Measurements from ENCODE around the gene CENPP. TPM values are rescaled to one million over a fixed set of nuclear protein-coding genes. Genes with fewer than 3 reads are reported as not detected.

CENPP gene
- total RNA-seq, 2 donors from 2014 or later: 3.1 to 11.0 TPM

- intact Hi-C loops (cut with DNase I): no loop called here
- Histone ChIP-seq H3K9me3 (no peaks in the 10 kb centered on the region), H3K27me3 (no peaks in the 10 kb centered on the region), H3K36me3 (no peaks in the 10 kb centered on the region), H3K4me3 (no peak overlapping the region), H3K27ac (no peak overlapping the region), H3K9ac (ENCODE audit: low read depth in 2 of 2, low read length in 2 of 2) (no peak overlapping the region), H3K4me1 (no peaks in the 10 kb centered on the region)
- no peak for DNase-seq
- TF ChIP-seq, protein P1, sequence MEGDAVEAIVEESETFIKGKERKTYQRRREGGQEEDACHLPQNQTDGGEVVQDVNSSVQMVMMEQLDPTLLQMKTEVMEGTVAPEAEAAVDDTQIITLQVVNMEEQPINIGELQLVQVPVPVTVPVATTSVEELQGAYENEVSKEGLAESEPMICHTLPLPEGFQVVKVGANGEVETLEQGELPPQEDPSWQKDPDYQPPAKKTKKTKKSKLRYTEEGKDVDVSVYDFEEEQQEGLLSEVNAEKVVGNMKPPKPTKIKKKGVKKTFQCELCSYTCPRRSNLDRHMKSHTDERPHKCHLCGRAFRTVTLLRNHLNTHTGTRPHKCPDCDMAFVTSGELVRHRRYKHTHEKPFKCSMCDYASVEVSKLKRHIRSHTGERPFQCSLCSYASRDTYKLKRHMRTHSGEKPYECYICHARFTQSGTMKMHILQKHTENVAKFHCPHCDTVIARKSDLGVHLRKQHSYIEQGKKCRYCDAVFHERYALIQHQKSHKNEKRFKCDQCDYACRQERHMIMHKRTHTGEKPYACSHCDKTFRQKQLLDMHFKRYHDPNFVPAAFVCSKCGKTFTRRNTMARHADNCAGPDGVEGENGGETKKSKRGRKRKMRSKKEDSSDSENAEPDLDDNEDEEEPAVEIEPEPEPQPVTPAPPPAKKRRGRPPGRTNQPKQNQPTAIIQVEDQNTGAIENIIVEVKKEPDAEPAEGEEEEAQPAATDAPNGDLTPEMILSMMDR (IDR thresholded peaks at IDR 0.05): no peak
Measured at GRCh38 chr9:92655366-92655765, 329.6 kb downstream of the CENPP start.

DNA sequence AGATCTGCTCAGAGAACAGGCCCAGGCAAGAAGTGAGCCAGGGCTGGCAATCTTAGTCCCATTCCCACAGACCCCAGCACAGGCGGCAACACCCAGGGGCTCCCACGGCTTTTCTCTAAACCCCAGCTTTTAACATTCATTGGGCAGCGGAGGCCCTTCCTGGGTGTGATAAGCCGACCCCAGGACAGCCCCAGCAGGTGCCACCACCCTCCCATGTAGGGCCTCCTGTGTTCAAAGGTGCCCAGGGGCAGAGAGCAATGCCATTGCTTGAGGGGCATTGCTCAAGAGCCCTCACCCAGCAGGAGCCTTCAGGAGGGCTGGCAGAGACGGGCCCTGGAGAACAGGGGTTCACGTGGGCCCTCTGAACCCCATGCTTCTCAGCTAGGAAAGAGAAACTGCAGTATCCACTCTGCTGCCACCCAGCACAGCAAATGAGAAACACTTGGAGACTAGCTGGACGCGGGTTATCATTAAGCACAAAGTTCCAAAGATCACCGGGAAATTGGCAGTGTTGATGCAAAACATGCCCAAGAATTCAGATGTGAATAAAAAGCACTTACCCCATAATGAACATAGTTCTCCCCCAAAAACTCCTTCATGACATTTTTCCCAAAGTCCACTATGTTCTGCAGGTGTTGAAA, 330.3 kb downstream of the CENPP start:
- TF ChIP-seq, protein P1 (IDR thresholded peaks at IDR 0.05): no peak
- Histone ChIP-seq H3K4me1 (no peaks in the 10 kb centered on the region), H3K4me3 (no peak overlapping the region), H3K9ac (ENCODE audit: low read depth in 2 of 2, low read length in 2 of 2) (no peak overlapping the region), H3K36me3 (no peaks in the 10 kb centered on the region), H3K27me3 (no peaks in the 10 kb centered on the region), H3K9me3 (no peaks in the 10 kb centered on the region), H3K27ac (no peak overlapping the region)
- no peak for DNase-seq
- intact Hi-C loops (cut with DNase I): no loop called here

DNA sequence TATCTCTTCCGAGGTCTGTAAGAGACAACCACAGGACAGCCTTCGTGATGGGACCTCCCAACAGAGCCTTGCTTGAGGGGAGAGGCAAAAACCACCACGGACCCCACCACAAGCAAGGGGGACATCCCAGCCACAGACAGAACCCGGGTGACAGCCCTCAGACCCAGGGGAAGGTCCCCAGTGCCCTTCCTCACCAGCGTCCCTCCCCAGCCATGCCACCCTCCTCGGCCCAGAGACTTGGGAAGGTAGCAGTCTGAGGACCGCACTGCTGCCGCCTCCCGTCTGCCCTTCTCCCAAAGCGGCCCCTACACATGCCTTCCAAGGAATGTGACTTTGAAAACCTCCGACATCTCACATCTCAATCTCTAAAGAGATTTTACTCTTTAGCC, 330.8 kb downstream of the CENPP start:
- no peak overlapping the region for H3K27ac ChIP-seq
- TF ChIP-seq, protein P1 (IDR thresholded peaks at IDR 0.05): no peak
- no peak overlapping the region for H3K4me3 ChIP-seq
- H3K36me3 ChIP-seq: no peaks in the 10 kb centered on the region
- H3K9me3 ChIP-seq: no peaks in the 10 kb centered on the region
- no peak overlapping the region for H3K9ac ChIP-seq (ENCODE audit: low read depth in 2 of 2, low read length in 2 of 2)
- intact Hi-C loops (cut with DNase I): no loop called here
- DNase-seq: no peak
- no peaks in the 10 kb centered on the region for H3K4me1 ChIP-seq
- no peaks in the 10 kb centered on the region for H3K27me3 ChIP-seq

DNA sequence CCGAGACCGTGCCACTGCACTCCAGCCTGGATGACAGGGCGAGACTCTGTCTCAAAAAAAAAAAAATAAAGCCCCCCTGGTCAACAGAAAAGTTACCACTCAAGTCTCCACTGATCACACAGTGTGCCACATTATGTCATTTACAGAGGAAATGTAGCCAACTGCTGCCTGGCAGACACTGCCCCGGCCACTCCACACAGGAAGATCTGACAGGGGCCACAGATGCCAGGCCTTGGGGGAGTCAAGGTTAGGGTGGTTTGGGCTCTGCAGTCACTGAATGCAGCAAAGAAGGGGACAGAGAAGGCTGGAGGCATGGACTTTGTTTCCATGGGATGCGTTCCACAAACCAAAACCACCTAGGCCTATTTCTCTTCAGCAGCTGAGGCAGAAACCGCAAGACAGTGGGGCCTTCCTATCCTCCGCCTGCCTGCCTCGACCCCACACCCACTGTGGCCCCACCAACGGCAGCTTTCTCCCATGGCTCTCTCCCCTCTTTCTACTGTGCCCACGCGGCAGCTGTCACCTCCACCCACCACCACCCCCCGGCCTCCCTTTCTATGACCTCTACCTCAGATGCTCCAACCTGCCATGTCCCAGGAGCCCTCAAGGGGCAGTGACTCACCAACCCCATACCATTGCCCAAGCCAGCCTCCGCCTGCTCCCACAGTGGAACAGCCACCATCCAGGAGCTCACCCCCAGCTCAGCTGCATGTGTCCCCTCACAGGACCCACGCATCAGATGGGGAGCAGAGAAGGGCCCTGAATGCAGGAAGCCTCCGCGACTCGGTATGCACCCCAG, 331.7 kb downstream of the CENPP start:
- TF ChIP-seq, protein P1 (IDR thresholded peaks at IDR 0.05): no peak
- Histone ChIP-seq H3K9ac (ENCODE audit: low read depth in 2 of 2, low read length in 2 of 2) (no peak overlapping the region), H3K4me1 (no peaks in the 10 kb centered on the region), H3K4me3 (no peak overlapping the region), H3K36me3 (no peaks in the 10 kb centered on the region), H3K27ac (no peak overlapping the region), H3K9me3 (no peaks in the 10 kb centered on the region), H3K27me3 (no peaks in the 10 kb centered on the region)
- intact Hi-C loops (cut with DNase I): no loop called here
- no peak for DNase-seq

DNA sequence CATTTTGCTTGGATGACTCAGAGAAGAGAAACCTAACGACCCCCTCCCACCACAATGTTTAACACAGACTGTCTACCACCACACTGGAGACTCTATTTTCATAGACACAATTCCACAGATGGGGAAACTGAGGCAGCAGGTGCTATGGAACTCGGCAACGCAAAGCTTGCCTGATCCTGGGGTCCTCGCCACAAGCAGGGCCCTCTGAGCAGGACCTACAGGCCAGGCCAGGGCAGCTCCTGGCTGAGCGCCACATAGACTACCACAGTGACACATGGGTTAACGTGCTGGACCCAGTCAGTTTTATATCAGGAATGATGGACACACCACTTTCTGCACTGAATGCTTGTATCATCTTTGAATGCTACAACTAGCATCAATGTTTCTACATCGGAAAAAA, 332.4 kb downstream of the CENPP start:
- no peak overlapping the region for H3K27ac ChIP-seq
- DNase-seq: no peak
- intact Hi-C loops (cut with DNase I): no loop called here

More for the DNA sequence above, 332.4 kb downstream of the CENPP start:
- H3K27me3 ChIP-seq: no peaks in the 10 kb centered on the region
- H3K4me1 ChIP-seq: no peaks in the 10 kb centered on the region
- no peak overlapping the region for H3K4me3 ChIP-seq
- no peaks in the 10 kb centered on the region for H3K9me3 ChIP-seq
- no peak overlapping the region for H3K9ac ChIP-seq (ENCODE audit: low read depth in 2 of 2, low read length in 2 of 2)
- no peaks in the 10 kb centered on the region for H3K36me3 ChIP-seq
- TF ChIP-seq, protein P1 (IDR thresholded peaks at IDR 0.05): no peak
